ENCODE data around the gene SYNPO2.
A peak's percentile ranks its signal among the peaks of the same experiment; 100 is the strongest.
"Not testable (repeated sequence)": the region's sequence is repeated elsewhere in the genome, so short reads cannot be mapped to it uniquely, and the experiment has no call there.

The SYNPO2 gene

GRCh38 chr4:118878507-118878906 lies 10.1 kb upstream of the SYNPO2 start:
- not testable (repeated sequence) for FAIRE-seq; DNase-seq (ENCODE audit: low spot score)

GRCh38 chr4:118879409-118879808 lies 9.2 kb upstream of the SYNPO2 start:
- no peak for DNase-seq (ENCODE audit: low spot score)
- FAIRE-seq: no peak

GRCh38 chr4:118881512-118882146 lies 7.0 kb upstream of the SYNPO2 start:
- DNase-seq (ENCODE audit: low spot score) (no peak), FAIRE-seq (no peak)

- FAIRE-seq (no peak), DNase-seq (ENCODE audit: low spot score) (no peak)
These were observed 4.8 kb upstream of the SYNPO2 start for GRCh38 chr4:118883861-118884260.

GRCh38 chr4:118884716-118885115 lies 3.9 kb upstream of the SYNPO2 start:
- FAIRE-seq (no peak), DNase-seq (ENCODE audit: low spot score) (no peak)

- no peak for FAIRE-seq
- no peak for DNase-seq (ENCODE audit: low spot score)
These were observed 648 bp downstream of the SYNPO2 start for GRCh38 chr4:118889312-118889691.

- FAIRE-seq (no peak), DNase-seq (ENCODE audit: low spot score) (no peak)
These were observed 5.4 kb downstream of the SYNPO2 start for GRCh38 chr4:118894034-118894433.

- DNase-seq (ENCODE audit: low spot score): no peak
- FAIRE-seq: no peak
These were observed 9.6 kb downstream of the SYNPO2 start for GRCh38 chr4:118898221-118898620.

- FAIRE-seq: no peak
- DNase-seq (ENCODE audit: low spot score): no peak
These were observed 10.1 kb downstream of the SYNPO2 start for GRCh38 chr4:118898684-118899138.

- no peak for FAIRE-seq
- DNase-seq (ENCODE audit: low spot score): no peak
These were observed 15.8 kb downstream of the SYNPO2 start for GRCh38 chr4:118904418-118904817.

- DNase-seq (ENCODE audit: low spot score): no peak
- no peak for FAIRE-seq
These were observed 16.3 kb downstream of the SYNPO2 start for GRCh38 chr4:118904935-118905334.

- FAIRE-seq (no peak), DNase-seq (ENCODE audit: low spot score) (no peak)
These were observed 16.9 kb downstream of the SYNPO2 start for GRCh38 chr4:118905566-118905965.

- DNase-seq (ENCODE audit: low spot score): no peak
- FAIRE-seq: no peak
These were observed 20.7 kb downstream of the SYNPO2 start for GRCh38 chr4:118909173-118909956.

GRCh38 chr4:118910221-118910620 lies 21.6 kb downstream of the SYNPO2 start:
- FAIRE-seq (no peak), DNase-seq (ENCODE audit: low spot score) (no peak)

GRCh38 chr4:118911238-118911703 lies 22.6 kb downstream of the SYNPO2 start:
- FAIRE-seq (no peak), DNase-seq (ENCODE audit: low spot score) (no peak)

GRCh38 chr4:118915468-118915867 lies 26.8 kb downstream of the SYNPO2 start:
- FAIRE-seq: no peak
- DNase-seq (ENCODE audit: low spot score): no peak

- FAIRE-seq (no peak), DNase-seq (ENCODE audit: low spot score) (no peak)
These were observed 28.1 kb downstream of the SYNPO2 start for GRCh38 chr4:118916691-118917289.

GRCh38 chr4:118917582-118917981 lies 28.9 kb downstream of the SYNPO2 start:
- FAIRE-seq: no peak
- DNase-seq (ENCODE audit: low spot score): no peak

- DNase-seq (ENCODE audit: low spot score) (peak; percentile 33), FAIRE-seq (no peak)
These were observed 29.7 kb downstream of the SYNPO2 start for GRCh38 chr4:118918388-118918787.

- DNase-seq (ENCODE audit: low spot score) (no peak), FAIRE-seq (no peak)
These were observed 31.6 kb downstream of the SYNPO2 start for GRCh38 chr4:118920247-118920646.

GRCh38 chr4:118921786-118922185 lies 33.1 kb downstream of the SYNPO2 start:
- FAIRE-seq (no peak), DNase-seq (ENCODE audit: low spot score) (no peak)

- DNase-seq (ENCODE audit: low spot score) (no peak), FAIRE-seq (no peak)
These were observed 35.2 kb downstream of the SYNPO2 start for GRCh38 chr4:118923891-118924290.

All from urothelium cell line (cell line).